ENCODE results near the gene C1QTNF12. TPM values are rescaled to one million over a fixed set of nuclear protein-coding genes. Genes with fewer than 3 reads are reported as not detected.

Gene C1QTNF12
- total and polyA plus RNA-seq, 2 donors (not counting 3 experiments of a cell fraction or from before 2014, with no cell fraction given): 1.0 to 1.9 TPM

DNA sequence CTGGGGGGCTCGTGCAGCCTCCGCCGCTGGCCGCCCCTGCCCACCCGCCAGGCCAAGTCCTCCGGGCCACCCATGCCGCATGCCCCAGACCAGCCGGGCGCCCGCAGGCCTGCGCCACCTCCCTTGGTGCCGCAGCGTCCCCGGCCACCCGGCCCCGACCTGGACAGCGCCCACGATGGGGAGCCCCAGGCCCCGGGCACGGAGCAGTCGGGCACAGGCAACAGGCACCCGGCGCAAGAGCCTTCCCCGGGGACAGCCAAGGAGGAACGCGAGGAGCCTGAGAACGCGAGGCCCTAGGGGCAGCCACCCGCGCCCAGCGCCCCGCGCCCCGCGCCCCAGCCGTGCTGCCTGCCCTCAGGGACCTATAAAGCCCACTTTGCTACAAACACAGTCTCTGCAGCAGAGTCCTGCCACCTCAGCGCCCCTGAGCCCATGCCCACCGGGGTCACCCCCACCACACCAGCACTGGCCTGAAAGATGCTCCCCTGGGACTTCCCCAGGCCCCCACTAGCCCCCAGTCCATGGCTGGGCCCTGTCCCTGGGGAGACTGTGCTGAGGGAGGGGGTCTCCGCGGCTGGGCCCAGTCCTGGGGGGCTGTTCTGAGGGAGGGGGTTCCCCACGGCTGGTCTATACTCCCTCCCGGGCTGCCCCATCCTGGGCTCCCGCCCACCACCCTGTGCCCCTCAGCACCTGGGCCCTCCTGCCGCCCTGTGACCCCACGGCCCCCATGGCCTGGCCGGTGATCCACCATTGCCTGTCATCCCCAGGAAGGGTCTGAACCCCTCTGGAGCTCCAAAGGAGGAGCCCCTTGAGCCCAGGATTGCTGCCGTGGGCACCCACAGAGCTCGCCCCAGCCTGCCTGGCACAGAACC is 48.7 kb downstream of the C1QTNF12 start:
- Histone ChIP-seq H2AFZ (ENCODE audit: low read depth, low read length) (no peak overlapping the region), H3K4me3 (replicated peaks in 1 of 3; ENCODE audit: insufficient read depth in 1 of 3, low read depth in 1 of 3, low read length in 3 of 3) (no peak overlapping the region), H4K20me1 (replicated peaks; ENCODE audit: control insufficient read depth, extremely low read depth, insufficient read depth, low read length) (no peaks in the 10 kb centered on the region), H3K9me1 (replicated peaks; ENCODE audit: control insufficient read depth, extremely low read depth, insufficient read depth, low read length) (no peaks in the 10 kb centered on the region), H3K4me1 (ENCODE audit: control insufficient read depth, extremely low read depth, insufficient read depth, low read length) (no peaks in the 10 kb centered on the region), H3K4me2 (ENCODE audit: insufficient read depth, low read length) (no peak overlapping the region), H3K36me3 (ENCODE audit: control insufficient read depth in 2 of 2, extremely low read depth in 1 of 2, insufficient read depth in 2 of 2, low read length in 2 of 2) (no peaks in the 10 kb centered on the region), H3K27me3 (ENCODE audit: control insufficient read depth in 2 of 2, insufficient read depth in 2 of 2, low read length in 2 of 2) (peaks cover 0 to 1% of the 10 kb centered on the region in 2 experiments), H3K79me2 (ENCODE audit: control insufficient read depth, insufficient read depth, low read length) (no peaks in the 10 kb centered on the region), H3K27ac (ENCODE audit: insufficient read depth, low read depth, low read length) (no peak overlapping the region), H3K9ac (replicated peaks; ENCODE audit: extremely low read depth, insufficient read depth, low read length) (no peak overlapping the region), H3K9me3 (replicated peaks; ENCODE audit: control insufficient read depth, insufficient read depth, low read length) (no peaks in the 10 kb centered on the region)
- no peak for FAIRE-seq
- ChIA-PET CTCF (no interaction called here), POLR2A (no interaction called here)
- dilution Hi-C loops (cut with MboI; ENCODE audit: extremely low pct_ligation_motif_present, low sequenced_read_pairs): no loop called here
- no TSS peak for BruUV-seq (replicated peaks)
- intact Hi-C loops (cut with micrococcal nuclease): no loop called here
- TF ChIP-seq GATA2 (IDR thresholded peaks at IDR 0.05; ENCODE audit: insufficient read depth, insufficient read length, low read depth, low read length): no peak
- TF ChIP-seq CTCF (IDR thresholded peaks at IDR 0.05; ENCODE audit: extremely low read depth in 1 of 2, insufficient read depth in 1 of 2, low read depth in 1 of 2, low read length in 2 of 2): no peak
- no peak for TF ChIP-seq MAX (IDR thresholded peaks at IDR 0.05; ENCODE audit: insufficient read depth, insufficient read length)
- no peak for TF ChIP-seq FOS (IDR thresholded peaks at IDR 0.05; ENCODE audit: borderline replicate concordance, insufficient read depth, low read length)
- no peak for TF ChIP-seq JUN (IDR thresholded peaks at IDR 0.05; ENCODE audit: borderline replicate concordance, insufficient read depth, insufficient read length, low read depth)
- DNase-seq (ENCODE audit: low read depth, low spot score): no peak
